T-helper 1 cell treated with Interleukin-12 subunit alpha and Interleukin-12 subunit beta and Interleukin-4 antibody, amounts not matched to agents 30 ng/mL and 1 ng/mL, for 36 hours (primary cell): ENCODE measurements around the gene ADAMTSL4. TPM values are rescaled to one million over a fixed set of nuclear protein-coding genes. Genes with fewer than 3 reads are reported as not detected.

Source experiments
- intact Hi-C: fragments of 100-400 bp; cut with micrococcal nuclease; formaldehyde crosslinking; loops from one replicate; pipeline ENCODE4 v1.15.1; 2024
- total RNA-seq: library from RNA; stranded (reverse); gene quantifications from 2 replicates; pipeline ENCODE4 v1.2.3, GENCODE V29; 2022

ADAMTSL4 gene
- total RNA-seq, 1 donor from 2014 or later, result 1.1 TPM

- intact Hi-C loops, result loop anchor here (1.0 kb wide), 3 partner anchors 46 to 278 kb away; partner anchors contain the start of gene TARS2
These were observed 16.3 kb upstream of the ADAMTSL4 start for GRCh38 chr1:150532860-150533259.

- intact Hi-C loops, result no loop called here
These were observed 15.2 kb upstream of the ADAMTSL4 start for GRCh38 chr1:150534002-150534401.

- intact Hi-C loops, result no loop called here
These were observed 13.5 kb upstream of the ADAMTSL4 start for GRCh38 chr1:150535511-150536287.

- intact Hi-C loops, result no loop called here
These were observed 12.1 kb upstream of the ADAMTSL4 start for GRCh38 chr1:150536836-150537731.

GRCh38 chr1:150537732-150538684, 11.2 kb upstream of the ADAMTSL4 start:
- intact Hi-C loops, result no loop called here

- intact Hi-C loops, result no loop called here
These were observed 5.6 kb upstream of the ADAMTSL4 start for GRCh38 chr1:150543500-150544143.

- intact Hi-C loops, result no loop called here
These were observed 5.0 kb upstream of the ADAMTSL4 start for GRCh38 chr1:150544204-150544603.

GRCh38 chr1:150545486-150546032, 3.6 kb upstream of the ADAMTSL4 start:
- intact Hi-C loops, result loop anchor here (5.0 kb wide), 2 partner anchors 58 to 288 kb away; partner anchors contain the start of genes CA14 and TARS2

GRCh38 chr1:150546294-150546937, 2.8 kb upstream of the ADAMTSL4 start:
- intact Hi-C loops, result loop anchor here (5.0 kb wide), 2 partner anchors 59 to 289 kb away; partner anchors contain the start of genes CA14 and TARS2

- intact Hi-C loops, result loop anchor here (5.0 kb wide), 2 partner anchors 61 to 291 kb away; partner anchors contain the start of genes CA14 and TARS2
These were observed 930 bp upstream of the ADAMTSL4 start for GRCh38 chr1:150548324-150548631.

GRCh38 chr1:150549496-150550221, 451 bp downstream of the ADAMTSL4 start:
- intact Hi-C loops, result loop anchor here (5.0 kb wide), 2 partner anchors 62 to 292 kb away; partner anchors contain the start of genes CA14 and TARS2

- intact Hi-C loops, result no loop called here
These were observed 1.2 kb downstream of the ADAMTSL4 start for GRCh38 chr1:150550222-150551050.

- intact Hi-C loops, result no loop called here
These were observed 2.0 kb downstream of the ADAMTSL4 start for GRCh38 chr1:150551051-150551783.

GRCh38 chr1:150551784-150552127, 2.5 kb downstream of the ADAMTSL4 start:
- intact Hi-C loops, result loop anchor here (1.0 kb wide), 1 partner anchor 9 kb away; no protein-coding TSS in a partner anchor

- intact Hi-C loops, result loop anchor here (1.0 kb wide), 1 partner anchor 8 kb away; no protein-coding TSS in a partner anchor
These were observed 3.1 kb downstream of the ADAMTSL4 start for GRCh38 chr1:150552128-150552910.

- intact Hi-C loops, result loop anchor here (1.0 kb wide), 1 partner anchor 7 kb away; no protein-coding TSS in a partner anchor
These were observed 3.7 kb downstream of the ADAMTSL4 start for GRCh38 chr1:150552911-150553289.
